ENCODE measurements around the gene CHAD. TPM values are rescaled to one million over a fixed set of nuclear protein-coding genes. Genes with fewer than 3 reads are reported as not detected.

The CHAD gene
- total RNA-seq, 2 donors from 2014 or later: 0.51 to 1.6 TPM

DNA sequence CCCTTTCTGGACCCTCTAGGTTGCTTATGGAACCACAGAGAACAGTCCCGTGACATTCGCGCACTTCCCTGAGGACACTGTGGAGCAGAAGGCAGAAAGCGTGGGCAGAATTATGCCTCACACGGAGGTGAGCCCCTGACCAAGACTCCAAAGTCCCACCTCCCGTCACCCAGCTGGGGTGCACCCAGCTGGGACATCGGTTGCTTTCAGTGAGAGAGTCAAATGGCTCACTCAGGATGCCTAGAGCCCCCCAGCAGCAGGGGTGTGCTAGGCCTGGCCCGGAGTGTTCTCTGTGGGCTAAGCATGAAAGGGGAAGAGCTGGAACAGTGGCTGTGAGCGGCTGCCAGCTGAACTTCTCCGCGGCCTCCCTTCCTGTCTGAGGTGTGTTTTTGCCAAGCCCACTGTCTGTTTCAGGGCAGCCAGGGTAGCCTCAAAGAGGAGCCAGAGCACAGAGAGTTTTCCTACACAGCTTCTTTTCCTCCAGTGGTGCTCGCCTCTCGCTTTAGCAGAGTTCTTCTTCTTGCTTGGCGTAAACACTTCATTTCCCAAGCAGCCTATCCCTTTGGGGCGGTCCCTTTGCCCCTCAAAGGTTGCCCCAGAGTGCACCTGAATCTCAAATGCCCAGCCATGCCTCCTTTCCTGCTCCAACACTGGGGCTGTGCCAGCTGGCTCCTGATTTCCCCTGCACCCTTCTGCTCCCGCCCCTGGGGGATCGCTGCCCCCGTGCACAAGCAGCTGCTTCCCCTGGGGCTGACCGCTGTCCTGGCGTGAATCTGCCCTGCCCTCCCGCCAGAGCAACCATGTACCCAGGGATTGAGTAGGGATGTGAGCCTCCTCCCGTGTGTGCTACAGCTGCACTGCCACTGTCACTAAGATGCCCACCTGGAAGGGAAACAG, 2.6 kb upstream of the CHAD start:
- Histone ChIP-seq H3K9me3 (no peaks in the 10 kb centered on the region), H3K27me3 (replicated peaks; ENCODE audit: insufficient read depth) (no peaks in the 10 kb centered on the region), H3K36me3 (no peaks in the 10 kb centered on the region), H3K4me1 (replicated peaks) (peaks cover 10% of the 10 kb centered on the region), H3K27ac (peak overlapping the region; percentile 37 to 49), H3K4me3 (no peak overlapping the region)
- TF ChIP-seq POLR2AphosphoS5 (IDR thresholded peaks at IDR 0.05) (no peak), POLR2A (IDR thresholded peaks at IDR 0.05) (no peak)
- TF ChIP-seq, protein P1, sequence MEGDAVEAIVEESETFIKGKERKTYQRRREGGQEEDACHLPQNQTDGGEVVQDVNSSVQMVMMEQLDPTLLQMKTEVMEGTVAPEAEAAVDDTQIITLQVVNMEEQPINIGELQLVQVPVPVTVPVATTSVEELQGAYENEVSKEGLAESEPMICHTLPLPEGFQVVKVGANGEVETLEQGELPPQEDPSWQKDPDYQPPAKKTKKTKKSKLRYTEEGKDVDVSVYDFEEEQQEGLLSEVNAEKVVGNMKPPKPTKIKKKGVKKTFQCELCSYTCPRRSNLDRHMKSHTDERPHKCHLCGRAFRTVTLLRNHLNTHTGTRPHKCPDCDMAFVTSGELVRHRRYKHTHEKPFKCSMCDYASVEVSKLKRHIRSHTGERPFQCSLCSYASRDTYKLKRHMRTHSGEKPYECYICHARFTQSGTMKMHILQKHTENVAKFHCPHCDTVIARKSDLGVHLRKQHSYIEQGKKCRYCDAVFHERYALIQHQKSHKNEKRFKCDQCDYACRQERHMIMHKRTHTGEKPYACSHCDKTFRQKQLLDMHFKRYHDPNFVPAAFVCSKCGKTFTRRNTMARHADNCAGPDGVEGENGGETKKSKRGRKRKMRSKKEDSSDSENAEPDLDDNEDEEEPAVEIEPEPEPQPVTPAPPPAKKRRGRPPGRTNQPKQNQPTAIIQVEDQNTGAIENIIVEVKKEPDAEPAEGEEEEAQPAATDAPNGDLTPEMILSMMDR (IDR thresholded peaks at IDR 0.05): no peak
- intact Hi-C loops (cut with DNase I): no loop called here
- DNase-seq (ENCODE audit: low spot score): no peak
- 48% methylated on average over 22 of the region's 22 CpGs for WGBS

DNA sequence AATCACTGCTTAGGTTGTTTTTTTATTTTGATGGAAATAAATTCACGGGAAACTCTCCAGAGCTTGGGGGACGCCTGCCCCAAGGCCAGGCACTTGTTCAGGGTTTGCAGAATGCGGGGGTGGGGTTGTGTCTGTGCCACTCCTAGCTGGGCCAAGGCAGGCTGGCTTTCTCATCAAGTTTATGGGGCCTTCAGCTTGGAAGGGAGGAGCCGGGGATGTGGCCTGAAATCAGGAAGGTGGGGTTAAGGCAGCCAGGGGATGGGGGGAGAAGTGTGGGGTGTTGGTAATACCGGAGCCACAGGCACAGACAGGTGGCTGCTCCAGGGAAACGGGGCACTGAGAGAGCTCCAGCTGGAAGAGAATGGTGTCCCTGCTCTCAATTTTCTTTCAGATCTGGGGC, 1.7 kb upstream of the CHAD start:
- Histone ChIP-seq H3K4me1 (replicated peaks) (peaks cover 10% of the 10 kb centered on the region), H3K36me3 (no peaks in the 10 kb centered on the region), H3K9me3 (no peaks in the 10 kb centered on the region), H3K27me3 (replicated peaks; ENCODE audit: insufficient read depth) (no peaks in the 10 kb centered on the region), H3K27ac (peak overlapping the region; percentile 37 to 49), H3K4me3 (no peak overlapping the region)
- TF ChIP-seq, protein P1 (IDR thresholded peaks at IDR 0.05): no peak
- TF ChIP-seq POLR2AphosphoS5 (IDR thresholded peaks at IDR 0.05) (peak; percentile 66), POLR2A (IDR thresholded peaks at IDR 0.05) (peak; percentile 33)
- intact Hi-C loops (cut with DNase I): no loop called here
- DNase-seq (ENCODE audit: low spot score): peak; percentile 78
- 41% methylated on average over 6 of the region's 6 CpGs for WGBS

- TF ChIP-seq, protein P1 (IDR thresholded peaks at IDR 0.05): no peak
- no peak for TF ChIP-seq POLR2A (IDR thresholded peaks at IDR 0.05)
- TF ChIP-seq POLR2AphosphoS5 (IDR thresholded peaks at IDR 0.05): no peak
- Histone ChIP-seq H3K27me3 (replicated peaks; ENCODE audit: insufficient read depth) (no peaks in the 10 kb centered on the region), H3K4me1 (replicated peaks) (peaks cover 10% of the 10 kb centered on the region), H3K36me3 (no peaks in the 10 kb centered on the region), H3K27ac (peak overlapping the region in 1 of 2 donors; percentile 39), H3K9me3 (no peaks in the 10 kb centered on the region), H3K4me3 (no peak overlapping the region)
- DNase-seq (ENCODE audit: low spot score): no peak
- intact Hi-C loops (cut with DNase I): no loop called here
- 52% methylated on average over 12 of the region's 19 CpGs for WGBS
Measured at GRCh38 chr17:50469671-50470305, 1.1 kb upstream of the CHAD start.

GRCh38 chr17:50469208-50469605, 527 bp upstream of the CHAD start:
- Histone ChIP-seq H3K4me1 (replicated peaks) (peaks cover 10% of the 10 kb centered on the region), H3K27ac (peak overlapping the region in 1 of 2 donors; percentile 39), H3K4me3 (peak overlapping the region; percentile 16 to 27), H3K27me3 (replicated peaks; ENCODE audit: insufficient read depth) (no peaks in the 10 kb centered on the region), H3K36me3 (no peaks in the 10 kb centered on the region), H3K9me3 (no peaks in the 10 kb centered on the region)
- TF ChIP-seq POLR2A (IDR thresholded peaks at IDR 0.05): no peak
- TF ChIP-seq, protein P1 (IDR thresholded peaks at IDR 0.05): no peak
- no peak for TF ChIP-seq POLR2AphosphoS5 (IDR thresholded peaks at IDR 0.05)
- DNase-seq (ENCODE audit: low spot score): no peak
- 4% methylated on average over 37 of the region's 37 CpGs for WGBS
- intact Hi-C loops (cut with DNase I): no loop called here

Data from prostate gland (tissue), 2 donors.